Effector memory CD8-positive, alpha-beta T cell (primary cell): ENCODE results near the gene TMCO4.

ENCODE experiments used
- ATAC-seq: fragments of 150-1000 bp; cut with Tn5 transposase; replicated peaks from 2 replicates; pipeline ENCODE4 v1.10.0; 2021; ENCODE audit warnings: mild to moderate bottlenecking, moderate library complexity
- DNase-seq, 3 experiments: peaks; one replicate each; pipeline ENCODE4 v3.0.0; 2021
- H3K27ac Mint-ChIP-seq, 2 donors: one replicate each; pipeline ENCODE4 v1.8.0; 2022; ENCODE audit warnings: mild to moderate bottlenecking in 2 of 2, mixed read lengths in 2 of 2, moderate library complexity in 2 of 2
- H3K27me3 Mint-ChIP-seq, 2 donors: one replicate each; pipeline ENCODE4 v1.8.0; 2022; ENCODE audit warnings: mixed read lengths in 2 of 2
- H3K36me3 Mint-ChIP-seq: one replicate; pipeline ENCODE4 v1.8.0; 2022; ENCODE audit warnings: mild to moderate bottlenecking, moderate library complexity, mixed read lengths; ENCODE audit not compliant: insufficient read depth
- H3K4me1 Mint-ChIP-seq, 2 donors: one replicate each; pipeline ENCODE4 v1.8.0; 2022; ENCODE audit warnings: low read depth in 2 of 2, mixed read lengths in 2 of 2
- H3K4me3 Mint-ChIP-seq, 2 donors: one replicate each; pipeline ENCODE4 v1.8.0; 2022; ENCODE audit warnings: mild to moderate bottlenecking in 2 of 2, mixed read lengths in 2 of 2, moderate library complexity in 2 of 2
- H3K9me3 Mint-ChIP-seq, 2 donors: one replicate each; pipeline ENCODE4 v1.8.0; 2022; ENCODE audit warnings: mixed read lengths in 2 of 2

Gene TMCO4

DNA sequence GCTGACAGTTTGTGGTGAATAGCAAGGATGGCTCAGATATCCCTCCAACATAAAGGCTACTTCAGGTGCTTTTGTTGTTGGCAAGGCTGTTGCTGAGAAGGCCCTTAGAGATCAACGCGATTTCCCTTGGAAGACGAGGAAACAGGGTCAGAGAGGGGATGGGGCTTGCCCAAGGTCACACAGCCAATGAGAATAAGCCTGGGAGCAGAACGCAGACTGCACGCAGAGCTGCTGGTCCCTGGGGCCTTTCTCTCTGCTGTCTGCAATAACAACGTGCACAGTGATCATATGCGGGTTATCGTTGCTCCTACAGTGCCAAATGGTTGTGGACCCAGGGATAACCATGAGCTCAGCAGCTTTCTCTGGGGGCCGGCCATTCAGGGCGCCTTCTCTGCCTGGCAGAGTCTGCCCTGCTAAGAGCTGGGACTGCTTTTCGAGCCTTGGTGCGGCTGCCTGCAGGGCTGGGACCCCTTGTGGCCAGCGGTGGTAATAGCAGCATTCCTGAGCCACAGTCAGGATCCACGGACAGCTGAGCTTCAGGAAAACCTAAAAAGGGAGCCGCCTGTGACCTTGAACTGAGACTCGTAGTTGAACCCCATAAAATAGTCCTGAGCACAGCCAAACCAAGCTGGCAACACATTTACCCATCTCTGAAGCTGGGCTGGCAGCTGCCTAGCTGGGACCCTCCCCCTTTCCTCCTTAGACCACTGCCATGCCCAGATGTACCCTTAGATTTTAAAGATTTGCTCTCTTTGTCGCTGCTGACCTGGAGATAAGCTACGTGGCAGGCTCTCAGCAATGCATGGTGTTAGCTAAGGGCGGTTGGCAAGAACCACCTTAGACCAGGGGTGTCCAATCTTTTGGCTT, 95.2 kb downstream of the TMCO4 start:
- H3K4me3 Mint-ChIP-seq: no peak overlapping the region
- ATAC-seq: peak; percentile 69
- no peaks in the 10 kb centered on the region for H3K9me3 Mint-ChIP-seq
- no peaks in the 10 kb centered on the region for H3K27me3 Mint-ChIP-seq
- peaks cover 2% of the 10 kb centered on the region for H3K36me3 Mint-ChIP-seq
- peaks cover 0 to 3% of the 10 kb centered on the region in 2 donors for H3K4me1 Mint-ChIP-seq
- peak; percentile 31 to 60 (median 47) for DNase-seq
- H3K27ac Mint-ChIP-seq: no peak overlapping the region

DNA sequence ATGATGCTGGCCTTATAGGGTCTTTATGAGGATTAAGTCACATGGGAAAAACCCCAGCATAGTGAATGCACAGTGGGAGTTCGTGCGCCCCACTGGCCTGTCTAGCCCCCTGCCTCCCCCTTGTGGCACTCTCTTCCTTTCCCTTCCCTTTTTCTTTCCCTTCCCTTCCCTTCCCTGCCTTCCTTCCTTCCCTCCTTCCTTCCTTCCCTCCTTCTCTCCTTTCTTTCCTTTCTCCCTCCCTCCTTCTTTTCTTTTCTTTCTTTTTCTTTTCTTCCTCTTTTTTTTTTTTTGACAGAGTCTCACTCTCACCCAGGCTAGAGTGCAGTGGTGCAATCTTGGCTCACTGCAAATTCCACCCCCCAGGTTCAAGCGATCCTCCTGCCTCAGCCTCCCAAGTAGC, 96.4 kb downstream of the TMCO4 start:
- peaks cover 2% of the 10 kb centered on the region for H3K36me3 Mint-ChIP-seq
- H3K27me3 Mint-ChIP-seq: no peaks in the 10 kb centered on the region
- peaks cover 0 to 3% of the 10 kb centered on the region in 2 donors for H3K4me1 Mint-ChIP-seq
- DNase-seq (no peak), ATAC-seq (no peak)
- no peak overlapping the region for H3K4me3 Mint-ChIP-seq
- H3K27ac Mint-ChIP-seq: no peak overlapping the region
- H3K9me3 Mint-ChIP-seq: no peaks in the 10 kb centered on the region

DNA sequence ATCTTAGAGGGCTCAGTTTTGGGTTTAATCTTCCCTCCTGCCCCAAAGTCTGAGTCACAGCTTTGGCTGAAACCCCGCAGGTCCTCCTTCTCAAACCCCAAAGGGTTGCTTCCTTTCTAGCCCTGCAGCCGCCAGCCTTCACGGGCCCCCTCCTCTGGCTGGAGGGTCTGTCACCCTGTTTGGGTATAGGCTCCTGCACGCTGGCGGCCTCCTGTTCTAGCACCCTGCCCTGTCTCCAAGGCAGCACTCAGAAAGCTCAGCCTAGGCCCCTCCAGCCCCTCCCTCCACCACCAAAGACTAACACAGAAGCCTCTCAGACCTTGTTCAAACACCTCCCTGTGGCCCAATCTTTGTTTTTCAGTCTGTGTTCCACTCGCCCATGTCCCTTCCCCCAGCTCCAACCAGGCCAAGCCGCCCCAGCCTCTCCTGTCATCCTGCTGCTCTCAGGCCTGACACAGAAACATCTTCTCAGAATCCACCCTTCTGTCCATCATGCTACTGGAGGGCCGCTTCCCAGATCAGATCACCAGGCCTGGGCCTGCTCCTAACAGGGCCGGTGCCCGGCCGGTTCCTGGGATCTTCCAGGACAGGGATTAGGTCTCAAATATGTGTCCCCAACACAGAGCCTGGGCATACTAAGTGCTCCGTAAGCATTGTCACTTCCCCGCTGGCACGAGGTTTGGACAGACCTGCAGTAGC, 99.5 kb downstream of the TMCO4 start:
- DNase-seq (no peak), ATAC-seq (no peak)
- no peaks in the 10 kb centered on the region for H3K9me3 Mint-ChIP-seq
- no peak overlapping the region for H3K4me3 Mint-ChIP-seq
- H3K27me3 Mint-ChIP-seq: no peaks in the 10 kb centered on the region
- H3K36me3 Mint-ChIP-seq: peaks cover 18% of the 10 kb centered on the region
- H3K27ac Mint-ChIP-seq: no peak overlapping the region
- H3K4me1 Mint-ChIP-seq: peaks cover 0 to 3% of the 10 kb centered on the region in 2 donors

DNA sequence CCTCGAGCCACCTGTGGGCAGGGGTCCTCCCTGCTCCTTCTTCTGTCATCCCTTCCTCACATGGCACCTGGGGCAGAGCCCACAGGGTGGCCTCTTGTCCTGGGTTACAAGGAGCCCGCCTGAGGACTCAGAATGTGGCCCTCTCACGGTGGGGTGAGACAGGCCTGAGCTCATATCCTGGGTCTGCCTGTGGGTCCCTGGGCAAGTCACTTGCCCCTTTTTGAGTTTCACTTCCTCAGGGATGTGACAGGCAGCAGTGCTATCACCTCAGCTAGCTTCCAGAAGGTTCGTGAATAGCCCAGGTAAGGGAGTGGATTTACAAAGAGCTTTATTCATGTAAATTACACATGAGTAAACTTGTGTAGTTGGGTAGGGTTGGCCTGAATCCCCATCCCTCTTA, 101.5 kb downstream of the TMCO4 start:
- no peak for DNase-seq
- H3K4me1 Mint-ChIP-seq: no peaks in the 10 kb centered on the region
- H3K4me3 Mint-ChIP-seq: no peak overlapping the region
- no peaks in the 10 kb centered on the region for H3K9me3 Mint-ChIP-seq
- H3K36me3 Mint-ChIP-seq: peaks cover 22% of the 10 kb centered on the region
- no peak for ATAC-seq
- H3K27ac Mint-ChIP-seq: peak overlapping the region in 1 of 2 donors; percentile 16
- no peaks in the 10 kb centered on the region for H3K27me3 Mint-ChIP-seq

DNA sequence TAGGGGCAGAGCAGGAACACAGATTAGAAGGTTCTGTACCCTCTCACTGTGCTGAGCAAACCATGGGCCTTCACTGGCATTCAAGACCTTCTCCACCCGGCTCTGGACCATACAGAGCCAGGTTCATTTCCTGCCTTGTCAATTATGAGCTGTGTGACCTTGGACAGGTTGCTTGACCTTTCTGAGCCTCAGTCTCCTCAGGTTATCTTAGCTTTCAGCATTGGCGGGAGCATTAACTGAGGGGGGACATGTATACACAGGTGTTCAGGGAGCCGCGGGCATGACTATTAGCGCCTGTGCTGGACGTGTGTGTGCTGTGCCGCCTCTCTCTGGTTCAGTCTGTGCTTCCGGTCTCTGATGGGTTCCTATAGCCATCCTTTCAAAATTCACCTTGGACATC, 102.9 kb downstream of the TMCO4 start:
- DNase-seq (no peak), ATAC-seq (no peak)
- Mint-ChIP-seq H3K4me3 (no peak overlapping the region), H3K27me3 (no peaks in the 10 kb centered on the region), H3K9me3 (no peaks in the 10 kb centered on the region), H3K36me3 (peaks cover 24% of the 10 kb centered on the region), H3K27ac (no peak overlapping the region), H3K4me1 (no peaks in the 10 kb centered on the region)

DNA sequence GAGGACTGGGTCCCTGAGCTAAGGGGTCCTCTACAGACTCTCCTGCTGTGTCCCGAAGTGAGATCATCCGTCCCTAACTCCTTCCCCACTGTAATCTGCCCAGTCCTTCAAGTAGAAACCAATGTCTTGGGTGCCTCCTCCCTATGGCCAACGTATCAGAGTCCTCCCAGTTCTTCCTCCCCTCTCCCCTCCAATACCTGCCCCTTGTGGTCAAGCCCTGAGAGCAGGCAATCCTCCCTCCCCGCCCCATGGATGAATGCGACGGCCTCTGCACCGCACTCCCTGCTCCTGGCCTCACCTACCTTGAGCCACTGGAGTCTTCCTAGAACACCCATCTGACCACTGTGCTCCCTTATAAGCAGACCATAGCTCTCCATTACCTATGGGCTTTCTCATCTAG, 103.9 kb downstream of the TMCO4 start:
- H3K9me3 Mint-ChIP-seq: no peaks in the 10 kb centered on the region
- ATAC-seq (no peak), DNase-seq (no peak)
- no peaks in the 10 kb centered on the region for H3K27me3 Mint-ChIP-seq
- H3K27ac Mint-ChIP-seq: peak overlapping the region in 1 of 2 donors; percentile 17
- peaks cover 24% of the 10 kb centered on the region for H3K36me3 Mint-ChIP-seq
- no peaks in the 10 kb centered on the region for H3K4me1 Mint-ChIP-seq
- H3K4me3 Mint-ChIP-seq: no peak overlapping the region

DNA sequence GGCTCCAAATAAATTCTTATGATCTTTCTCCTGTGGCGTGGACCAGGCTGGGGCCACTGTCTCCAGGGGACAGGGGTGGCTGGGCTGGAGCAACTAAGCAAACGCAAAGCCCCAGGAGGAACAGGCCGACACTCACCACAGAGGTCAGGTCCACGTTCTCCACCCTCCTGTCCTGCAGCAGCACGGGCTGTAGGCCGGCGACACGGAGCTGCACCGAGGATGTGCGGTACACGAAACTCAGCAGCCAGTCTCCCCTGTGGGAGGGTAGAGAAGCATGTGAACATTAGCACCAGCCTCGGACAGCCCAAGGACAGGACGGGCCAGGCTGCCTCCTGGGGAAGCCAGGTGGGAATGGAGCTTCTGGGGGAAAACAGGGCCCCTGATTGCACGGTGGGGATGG, 105.4 kb downstream of the TMCO4 start:
- no peak overlapping the region for H3K4me3 Mint-ChIP-seq
- H3K9me3 Mint-ChIP-seq: no peaks in the 10 kb centered on the region
- peaks cover 25% of the 10 kb centered on the region for H3K36me3 Mint-ChIP-seq
- peaks cover 9 to 10% of the 10 kb centered on the region in 2 donors for H3K4me1 Mint-ChIP-seq
- no peak overlapping the region for H3K27ac Mint-ChIP-seq
- ATAC-seq: no peak
- H3K27me3 Mint-ChIP-seq: no peaks in the 10 kb centered on the region
- no peak for DNase-seq

DNA sequence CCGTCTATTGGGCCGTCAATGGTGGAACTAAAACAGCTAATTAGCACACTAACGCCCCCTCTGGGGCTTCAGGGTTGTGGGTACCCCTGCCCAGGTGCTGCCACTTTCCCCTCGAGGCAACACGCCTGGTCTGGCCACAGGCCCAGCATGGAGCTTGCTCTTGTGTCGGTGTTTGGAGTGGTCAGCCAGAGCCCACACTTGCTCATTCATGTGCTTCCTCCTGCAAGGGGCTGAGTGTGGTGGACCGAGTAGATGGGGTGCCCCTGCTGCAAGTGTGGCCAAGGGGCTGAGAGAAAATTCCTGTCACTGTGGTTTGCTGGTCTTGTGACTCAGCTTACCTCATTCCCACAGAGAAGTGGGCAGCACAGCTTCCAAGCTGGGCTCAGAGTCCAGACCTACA, 109.4 kb downstream of the TMCO4 start:
- ATAC-seq (no peak), DNase-seq (no peak)
- Mint-ChIP-seq H3K9me3 (no peaks in the 10 kb centered on the region), H3K27ac (peak overlapping the region in 1 of 2 donors; percentile 32), H3K4me1 (peaks cover 28 to 29% of the 10 kb centered on the region in 2 donors), H3K36me3 (peaks cover 22% of the 10 kb centered on the region), H3K4me3 (peak overlapping the region; percentile 23 to 43), H3K27me3 (no peaks in the 10 kb centered on the region)

DNA sequence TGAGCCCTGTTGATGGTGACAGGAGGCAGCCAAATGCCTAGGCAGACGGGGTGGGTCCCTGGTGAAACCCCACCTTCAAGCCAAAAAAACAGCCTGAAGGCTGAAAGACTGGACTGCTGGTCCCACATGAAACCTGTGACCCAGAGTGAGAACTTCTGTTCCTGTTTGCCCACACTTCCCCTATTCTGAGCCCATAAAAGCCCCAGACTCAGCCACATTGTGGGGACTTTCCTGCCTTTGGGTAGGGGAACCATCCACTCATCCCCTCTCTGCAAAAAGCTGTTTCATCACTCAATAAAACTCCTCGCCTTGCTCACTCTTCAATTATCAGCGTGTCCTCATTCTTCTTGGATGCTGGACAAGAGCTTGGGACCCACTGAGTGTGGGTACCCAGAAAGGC, 109.9 kb downstream of the TMCO4 start:
- no peaks in the 10 kb centered on the region for H3K9me3 Mint-ChIP-seq
- peaks cover 22% of the 10 kb centered on the region for H3K36me3 Mint-ChIP-seq
- H3K27me3 Mint-ChIP-seq: no peaks in the 10 kb centered on the region
- ATAC-seq (no peak), DNase-seq (no peak)
- peaks cover 28 to 29% of the 10 kb centered on the region in 2 donors for H3K4me1 Mint-ChIP-seq
- H3K4me3 Mint-ChIP-seq: peak overlapping the region; percentile 11 to 21
- peak overlapping the region in 1 of 2 donors; percentile 32 for H3K27ac Mint-ChIP-seq

DNA sequence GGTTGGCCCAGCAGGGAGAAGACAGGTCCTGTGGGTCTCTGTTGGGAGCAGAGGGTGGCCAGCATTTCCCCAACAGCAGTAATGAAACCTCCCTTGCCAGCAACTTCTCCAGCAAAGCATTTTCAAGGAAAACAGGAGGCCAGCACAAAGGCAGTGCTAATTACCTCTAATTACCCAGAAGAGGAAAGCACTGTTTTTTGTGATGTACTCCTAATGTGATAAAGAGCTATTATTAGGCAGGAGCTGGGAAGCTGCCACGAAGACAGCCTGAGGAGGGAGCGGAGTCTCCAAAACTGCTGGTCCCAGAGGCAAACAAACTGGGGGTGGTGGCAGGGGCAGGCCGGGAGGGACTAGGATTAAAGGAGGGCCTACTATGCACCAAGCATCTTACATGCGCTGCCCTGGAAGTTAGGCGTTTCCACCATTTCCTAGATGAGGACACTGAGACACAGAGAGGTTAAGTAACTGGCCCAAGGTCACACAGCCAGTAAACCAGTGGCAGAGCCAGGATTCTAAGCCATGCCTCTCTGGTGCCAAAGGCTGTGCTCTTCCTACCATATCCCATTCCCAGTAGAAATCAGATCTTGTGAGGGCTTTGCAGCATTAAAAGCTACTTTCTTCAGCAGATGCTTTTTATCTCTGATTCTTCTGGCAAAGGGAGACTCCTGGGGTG, 110.5 kb downstream of the TMCO4 start:
- ATAC-seq (no peak), DNase-seq (no peak)
- Mint-ChIP-seq H3K4me3 (peak overlapping the region; percentile 51 to 55), H3K27me3 (no peaks in the 10 kb centered on the region), H3K4me1 (peaks cover 28 to 29% of the 10 kb centered on the region in 2 donors), H3K9me3 (no peaks in the 10 kb centered on the region), H3K36me3 (peaks cover 20% of the 10 kb centered on the region), H3K27ac (peak overlapping the region; percentile 85 to 94)

DNA sequence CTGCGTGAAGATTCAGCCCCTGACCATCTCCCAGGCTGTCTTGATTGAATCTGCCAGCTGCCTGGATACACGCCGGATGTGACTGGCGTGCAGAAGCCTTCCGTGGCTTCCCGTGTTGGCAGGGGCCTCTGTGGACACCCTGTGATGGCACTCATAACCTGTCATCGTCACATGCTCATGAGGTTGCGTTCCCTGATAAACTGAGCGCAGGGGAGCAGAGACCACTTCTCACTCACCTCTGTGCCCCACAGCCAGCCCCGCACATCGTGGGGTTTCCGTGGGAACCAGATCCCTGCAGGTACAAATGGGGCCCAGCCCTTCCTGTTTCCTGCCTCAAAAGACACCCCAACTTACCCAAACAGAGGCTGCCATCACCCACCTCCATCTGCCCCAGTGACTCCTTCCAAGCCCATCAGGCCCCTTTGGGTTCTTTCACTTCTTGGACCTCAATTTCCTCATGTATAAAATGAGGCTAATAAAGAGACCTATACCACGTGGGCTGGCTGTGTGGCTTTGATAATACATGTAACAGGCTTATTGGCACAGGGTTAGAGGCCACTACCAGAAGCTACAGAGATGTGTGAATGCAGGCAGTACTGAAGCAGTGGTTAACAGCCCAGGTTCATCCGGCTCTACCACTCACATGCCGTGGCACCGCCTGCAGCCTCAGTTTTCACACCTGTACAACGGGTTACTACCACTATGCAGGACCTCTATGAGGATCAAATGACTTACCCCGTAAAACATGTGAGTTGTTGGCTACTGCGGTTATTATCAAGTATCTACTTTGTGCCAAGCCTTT, 111.5 kb downstream of the TMCO4 start:
- peak overlapping the region; percentile 51 to 55 for H3K4me3 Mint-ChIP-seq
- ATAC-seq: peak; percentile 90
- DNase-seq: peak; percentile 35 to 69 (median 40)
- no peaks in the 10 kb centered on the region for H3K9me3 Mint-ChIP-seq
- no peaks in the 10 kb centered on the region for H3K27me3 Mint-ChIP-seq
- H3K36me3 Mint-ChIP-seq: peaks cover 18% of the 10 kb centered on the region
- peaks cover 28 to 29% of the 10 kb centered on the region in 2 donors for H3K4me1 Mint-ChIP-seq
- H3K27ac Mint-ChIP-seq: peak overlapping the region; percentile 85 to 94

DNA sequence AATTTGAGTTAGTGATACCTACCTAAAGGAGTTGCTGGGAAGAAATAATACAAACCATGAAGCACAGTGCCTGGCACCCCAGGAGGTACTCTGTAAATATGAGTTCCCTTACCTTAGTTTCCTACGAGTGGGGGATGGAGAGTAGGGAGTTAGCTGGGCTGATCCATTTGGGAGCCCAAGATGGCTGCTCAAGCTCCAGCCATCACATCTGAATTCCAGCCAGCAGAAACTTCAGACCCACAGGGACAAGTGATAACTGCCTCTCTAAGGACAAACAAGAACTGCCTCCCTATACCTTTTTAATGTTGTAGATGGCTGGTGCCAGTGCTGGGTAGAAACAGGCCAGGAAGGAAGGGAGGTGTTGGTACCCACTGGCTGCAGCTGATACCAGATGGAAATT, 112.3 kb downstream of the TMCO4 start:
- Mint-ChIP-seq H3K9me3 (no peaks in the 10 kb centered on the region), H3K4me3 (peak overlapping the region; percentile 25 to 51), H3K4me1 (peaks cover 28 to 29% of the 10 kb centered on the region in 2 donors), H3K36me3 (peaks cover 18% of the 10 kb centered on the region), H3K27ac (peak overlapping the region; percentile 85 to 94), H3K27me3 (no peaks in the 10 kb centered on the region)
- ATAC-seq: no peak
- DNase-seq: no peak

DNA sequence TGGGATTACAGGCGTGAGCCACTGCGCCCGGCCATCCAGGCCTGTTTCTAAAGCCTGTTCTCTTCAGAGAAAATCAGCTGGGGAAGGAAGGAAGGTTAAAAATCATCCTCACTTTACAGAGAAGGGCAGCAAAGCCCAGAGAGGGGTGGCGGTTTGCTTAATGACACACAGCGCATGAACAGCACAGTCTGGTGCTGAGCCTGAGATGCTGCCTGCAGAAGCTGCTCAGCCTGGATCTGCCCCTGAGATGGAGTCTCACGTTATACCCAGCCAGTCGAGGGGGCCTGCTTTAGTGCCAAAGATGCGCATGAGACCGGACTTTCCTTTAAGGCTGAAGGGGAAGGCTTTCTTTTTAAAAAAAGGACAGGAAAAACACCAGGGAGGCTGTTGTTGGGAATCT, 113.7 kb downstream of the TMCO4 start:
- no peaks in the 10 kb centered on the region for H3K27me3 Mint-ChIP-seq
- H3K4me3 Mint-ChIP-seq: no peak overlapping the region
- peaks cover 16% of the 10 kb centered on the region for H3K36me3 Mint-ChIP-seq
- DNase-seq: no peak
- ATAC-seq: no peak
- H3K4me1 Mint-ChIP-seq: peaks cover 28 to 29% of the 10 kb centered on the region in 2 donors
- no peaks in the 10 kb centered on the region for H3K9me3 Mint-ChIP-seq
- H3K27ac Mint-ChIP-seq: peak overlapping the region in 1 of 2 donors; percentile 85
